NB4 (cell line): ENCODE measurements around the gene TFCP2L1.
"Not testable (repeated sequence)": the region's sequence is repeated elsewhere in the genome, so short reads cannot be mapped to it uniquely, and the experiment has no call there.

Source experiments
- DNase-seq: peaks from one replicate; pipeline ENCODE4 v3.0.0; 2010; ENCODE audit warnings: low read depth
- H3K4me3 ChIP-seq: one replicate; pipeline ENCODE4 v1.5.1; 2011; ENCODE audit warnings: mild to moderate bottlenecking, low read depth, low read length, moderate library complexity
- MAX ChIP-seq: IDR thresholded peaks from 2 replicates; pipeline ENCODE4 v1.6.1; 2011; ENCODE audit warnings: low read depth, low read length
- MYC ChIP-seq: IDR thresholded peaks from 2 replicates; pipeline ENCODE4 v1.6.1; 2011; ENCODE audit warnings: low read depth, low read length
- POLR2A ChIP-seq: IDR thresholded peaks from 2 replicates; pipeline ENCODE4 v1.6.1; 2011; ENCODE audit warnings: mild to moderate bottlenecking; ENCODE audit not compliant: insufficient read length; ENCODE audit errors: extremely low read depth
- TF ChIP-seq, protein P1 (sequence below): IDR thresholded peaks from one replicate; pipeline ENCODE4 v1.5.1; 2012; ENCODE audit warnings: low read depth, low read length

TFCP2L1 gene

DNA sequence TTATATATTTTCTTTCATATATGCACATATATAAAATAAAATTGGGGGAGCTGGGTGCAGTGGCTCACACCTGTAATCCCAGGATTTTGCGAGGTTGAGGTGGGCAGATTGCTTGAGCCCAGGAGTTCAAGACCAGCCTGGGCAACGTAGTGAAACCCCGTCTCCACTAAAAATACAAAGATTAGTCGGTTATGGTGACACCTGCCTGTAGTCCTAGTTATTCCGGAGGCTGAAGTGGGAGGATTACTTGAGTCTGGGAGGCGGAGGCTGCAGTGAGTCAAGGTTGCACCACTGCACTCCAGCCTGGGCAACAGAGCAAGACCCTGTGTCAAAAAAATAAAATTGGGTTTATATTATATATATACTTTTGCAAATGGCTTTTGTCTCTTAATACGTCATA, 39.6 kb upstream of the TFCP2L1 start:
- DNase-seq, result no peak
- TF ChIP-seq, protein P1, sequence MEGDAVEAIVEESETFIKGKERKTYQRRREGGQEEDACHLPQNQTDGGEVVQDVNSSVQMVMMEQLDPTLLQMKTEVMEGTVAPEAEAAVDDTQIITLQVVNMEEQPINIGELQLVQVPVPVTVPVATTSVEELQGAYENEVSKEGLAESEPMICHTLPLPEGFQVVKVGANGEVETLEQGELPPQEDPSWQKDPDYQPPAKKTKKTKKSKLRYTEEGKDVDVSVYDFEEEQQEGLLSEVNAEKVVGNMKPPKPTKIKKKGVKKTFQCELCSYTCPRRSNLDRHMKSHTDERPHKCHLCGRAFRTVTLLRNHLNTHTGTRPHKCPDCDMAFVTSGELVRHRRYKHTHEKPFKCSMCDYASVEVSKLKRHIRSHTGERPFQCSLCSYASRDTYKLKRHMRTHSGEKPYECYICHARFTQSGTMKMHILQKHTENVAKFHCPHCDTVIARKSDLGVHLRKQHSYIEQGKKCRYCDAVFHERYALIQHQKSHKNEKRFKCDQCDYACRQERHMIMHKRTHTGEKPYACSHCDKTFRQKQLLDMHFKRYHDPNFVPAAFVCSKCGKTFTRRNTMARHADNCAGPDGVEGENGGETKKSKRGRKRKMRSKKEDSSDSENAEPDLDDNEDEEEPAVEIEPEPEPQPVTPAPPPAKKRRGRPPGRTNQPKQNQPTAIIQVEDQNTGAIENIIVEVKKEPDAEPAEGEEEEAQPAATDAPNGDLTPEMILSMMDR, result no peak
- no peak for TF ChIP-seq MAX
- no peak for TF ChIP-seq MYC
- no peak for TF ChIP-seq POLR2A
- H3K4me3 ChIP-seq, result no peak overlapping the region

DNA sequence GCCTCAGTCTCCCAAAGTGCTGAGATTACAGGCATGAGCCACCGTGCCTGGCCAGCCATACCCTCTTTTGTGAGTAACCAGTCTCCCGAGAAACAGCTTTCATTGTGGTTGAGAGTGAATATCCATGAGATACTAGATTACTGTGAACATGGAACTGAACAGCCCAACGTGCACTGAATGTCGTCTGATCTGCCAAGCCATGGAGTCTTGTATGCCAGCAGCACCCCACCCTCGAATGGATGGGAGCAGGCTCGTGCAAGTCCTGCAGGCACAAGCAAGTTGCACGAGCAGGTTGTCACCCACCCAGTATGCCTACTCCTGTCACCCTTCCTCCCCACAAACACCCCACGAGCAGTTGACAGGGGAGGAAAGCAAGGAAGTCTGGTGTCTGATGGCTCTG, 36.5 kb upstream of the TFCP2L1 start:
- no peak for DNase-seq
- no peak overlapping the region for H3K4me3 ChIP-seq
- TF ChIP-seq, protein P1, result no peak
- TF ChIP-seq MAX (no peak), POLR2A (no peak), MYC (no peak)

GRCh38 chr2:121319941-121320340, 34.9 kb upstream of the TFCP2L1 start:
- no peak for DNase-seq
- no peak overlapping the region for H3K4me3 ChIP-seq
- TF ChIP-seq, protein P1, result no peak
- TF ChIP-seq POLR2A, result no peak
- no peak for TF ChIP-seq MAX
- no peak for TF ChIP-seq MYC

GRCh38 chr2:121316986-121317385, 32.0 kb upstream of the TFCP2L1 start:
- no peak overlapping the region for H3K4me3 ChIP-seq
- DNase-seq, result no peak
- TF ChIP-seq MYC (no peak), POLR2A (no peak), MAX (no peak)
- TF ChIP-seq, protein P1, result no peak

- not testable (repeated sequence) for DNase-seq, H3K4me3 ChIP-seq
Measured at GRCh38 chr2:121313701-121314100, 28.7 kb upstream of the TFCP2L1 start.

GRCh38 chr2:121309801-121310200, 24.8 kb upstream of the TFCP2L1 start:
- TF ChIP-seq POLR2A, result no peak
- no peak for TF ChIP-seq MAX
- TF ChIP-seq, protein P1, result no peak
- no peak for TF ChIP-seq MYC
- no peak overlapping the region for H3K4me3 ChIP-seq
- peak; percentile 45 for DNase-seq
